Gastrocnemius medialis (tissue), 4 donors: Measurements from ENCODE around the gene RALGAPA1. TPM values are rescaled to one million over a fixed set of nuclear protein-coding genes. Genes with fewer than 3 reads are reported as not detected.

Experiments used
- ATAC-seq, 2 donors: fragments of 150-250 bp; one replicate each; pipeline ENCODE4 v1.9.1; 2016
- DNase-seq, 2 donors: peaks; one replicate each; pipeline ENCODE4 v3.0.0-alpha.2; 2019
- H3K27ac ChIP-seq, 4 donors: fragments of 200-600 bp; sonication (generic); 1 replicate in 1 of 4; 2 replicates in 3 of 4; pipeline ENCODE4 v1.5.1; 2016 to 2018; ENCODE audit warnings: mild to moderate bottlenecking in 2 of 4, moderate library complexity in 1 of 4
- H3K27me3 ChIP-seq, 3 donors: fragments of 200-600 bp; sonication (generic) in 2 of 3; 1 replicate in 1 of 3; 2 replicates in 2 of 3; pipeline versions ENCODE4 v1.5.1 to v1.6.0; 2016 to 2019; ENCODE audit warnings: mild to moderate bottlenecking in 1 of 3, moderate library complexity in 1 of 3
- H3K36me3 ChIP-seq, 2 donors: fragments of 200-600 bp; sonication (generic) in 1 of 2; one replicate each; pipeline ENCODE4 v1.5.1; 2017 to 2018
- H3K4me1 ChIP-seq, 2 donors: fragments of 200-600 bp; sonication (generic) in 1 of 2; one replicate each; pipeline ENCODE4 v1.5.1; 2016 to 2017; ENCODE audit warnings: mild to moderate bottlenecking in 2 of 2
- H3K4me3 ChIP-seq, 4 donors: fragments of 200-600 bp; sonication (generic) in 3 of 4; 1 replicate in 1 of 4; 2 replicates in 3 of 4; pipeline ENCODE4 v1.5.1; 2016 to 2019; ENCODE audit warnings: mild to moderate bottlenecking in 2 of 4
- H3K9me3 ChIP-seq, 3 donors: fragments of 200-600 bp; sonication (generic) in 2 of 3; 1 replicate in 1 of 3; 2 replicates in 2 of 3; pipeline ENCODE4 v1.5.1; 2016 to 2019
- CTCF ChIP-seq, 5 experiments: fragments of 450-650 bp in 3 of 5; fragments of 200-600 bp in 2 of 5; sonication (generic) in 2 of 5; IDR thresholded peaks in 4 of 5; conservative IDR thresholded peaks in 1 of 5; 1 replicate in 4 of 5; 2 replicates in 1 of 5; pipeline ENCODE4 v1.5.1; 2016 to 2019; ENCODE audit warnings: antibody characterized with exemption in 5 of 5, mild to moderate bottlenecking in 3 of 5, moderate library complexity in 3 of 5
- POLR2A ChIP-seq, 2 donors: fragments of 450-650 bp; IDR thresholded peaks; one replicate each; pipeline ENCODE4 v1.6.1; 2017; ENCODE audit warnings: antibody characterized with exemption in 2 of 2, mild to moderate bottlenecking in 2 of 2, moderate library complexity in 2 of 2
- in situ Hi-C, 4 donors: fragments of 200-750 bp; cut with MboI; loops; one replicate each; pipeline versions ENCODE4 v1.15.0 to v1.8.0; 2017; ENCODE audit warnings: low sequenced_read_pairs in 4 of 4
- intact Hi-C: fragments of 100-400 bp; cut with DNase I; formaldehyde crosslinking; loops from one replicate; pipeline ENCODE4 v1.15.1; 2023; ENCODE audit warnings: low total_unique reads
- total RNA-seq, 4 donors: library from RNA; depleted of rRNA; stranded (reverse); fragments of >200 nt; gene quantifications; one replicate each; pipeline versions ENCODE4 v1.1.0 to v1.2.3, GENCODE V29; 2016

RALGAPA1 gene
- total RNA-seq, 4 donors from 2014 or later = 26.0 to 55.9 (median 30.2) TPM

- Histone ChIP-seq H3K36me3 (no peaks in the 10 kb centered on the region), H3K9me3 (no peaks in the 10 kb centered on the region), H3K4me3 (no peak overlapping the region), H3K27me3 (no peaks in the 10 kb centered on the region), H3K27ac (no peak overlapping the region), H3K4me1 (no peaks in the 10 kb centered on the region)
- ATAC-seq (no peak), DNase-seq (no peak)
- in situ Hi-C loops (no loop called here), intact Hi-C loops (no loop called here)
- TF ChIP-seq CTCF (IDR thresholded peaks at IDR 0.05 in 4 of 5, conservative IDR thresholded peaks at IDR 0.05 in 1 of 5) (no peak), POLR2A (IDR thresholded peaks at IDR 0.05) (no peak)
Observed at GRCh38 chr14:35519986-35520385, 289.1 kb downstream of the RALGAPA1 start.

- no peaks in the 10 kb centered on the region for H3K27me3 ChIP-seq
- ATAC-seq (no peak), DNase-seq (no peak)
- no peaks in the 10 kb centered on the region for H3K9me3 ChIP-seq
- intact Hi-C loops (no loop called here), in situ Hi-C loops (no loop called here)
- no peaks in the 10 kb centered on the region for H3K36me3 ChIP-seq
- TF ChIP-seq POLR2A (IDR thresholded peaks at IDR 0.05) (no peak), CTCF (IDR thresholded peaks at IDR 0.05 in 4 of 5, conservative IDR thresholded peaks at IDR 0.05 in 1 of 5) (no peak)
- H3K4me3 ChIP-seq = no peak overlapping the region
- no peaks in the 10 kb centered on the region for H3K4me1 ChIP-seq
- no peak overlapping the region for H3K27ac ChIP-seq
Observed at GRCh38 chr14:35515916-35516315, 293.2 kb downstream of the RALGAPA1 start.

GRCh38 chr14:35512765-35513164 lies 296.3 kb downstream of the RALGAPA1 start:
- in situ Hi-C loops = no loop called here
- H3K36me3 ChIP-seq = no peaks in the 10 kb centered on the region
- H3K4me3 ChIP-seq = no peak overlapping the region
- H3K27me3 ChIP-seq = no peaks in the 10 kb centered on the region
- no peak for TF ChIP-seq POLR2A (IDR thresholded peaks at IDR 0.05)
- TF ChIP-seq CTCF (IDR thresholded peaks at IDR 0.05 in 4 of 5, conservative IDR thresholded peaks at IDR 0.05 in 1 of 5) = no peak
- DNase-seq (no peak), ATAC-seq (no peak)
- H3K27ac ChIP-seq = no peak overlapping the region
- H3K9me3 ChIP-seq = no peaks in the 10 kb centered on the region
- H3K4me1 ChIP-seq = no peaks in the 10 kb centered on the region
- intact Hi-C loops = no loop called here

- no peaks in the 10 kb centered on the region for H3K36me3 ChIP-seq
- no peak for DNase-seq
- intact Hi-C loops (no loop called here), in situ Hi-C loops (no loop called here)
- no peak overlapping the region for H3K4me3 ChIP-seq
- TF ChIP-seq CTCF (IDR thresholded peaks at IDR 0.05 in 4 of 5, conservative IDR thresholded peaks at IDR 0.05 in 1 of 5) = no peak
- TF ChIP-seq POLR2A (IDR thresholded peaks at IDR 0.05) = no peak
- no peaks in the 10 kb centered on the region for H3K4me1 ChIP-seq
- no peaks in the 10 kb centered on the region for H3K27me3 ChIP-seq
- ATAC-seq = no peak
- H3K9me3 ChIP-seq = no peaks in the 10 kb centered on the region
- H3K27ac ChIP-seq = no peak overlapping the region
Observed at GRCh38 chr14:35509846-35510245, 299.2 kb downstream of the RALGAPA1 start.

GRCh38 chr14:35506927-35507326 lies 302.2 kb downstream of the RALGAPA1 start:
- H3K27me3 ChIP-seq = no peaks in the 10 kb centered on the region
- in situ Hi-C loops = no loop called here
- H3K27ac ChIP-seq = no peak overlapping the region
- H3K4me3 ChIP-seq = no peak overlapping the region
- ATAC-seq = no peak
- no peaks in the 10 kb centered on the region for H3K4me1 ChIP-seq
- no peaks in the 10 kb centered on the region for H3K36me3 ChIP-seq
- no peak for DNase-seq
- TF ChIP-seq CTCF (IDR thresholded peaks at IDR 0.05 in 4 of 5, conservative IDR thresholded peaks at IDR 0.05 in 1 of 5) = no peak
- TF ChIP-seq POLR2A (IDR thresholded peaks at IDR 0.05) = no peak
- H3K9me3 ChIP-seq = no peaks in the 10 kb centered on the region
- intact Hi-C loops = no loop called here
